ENCODE results near the gene S100PBP.

The S100PBP gene

DNA sequence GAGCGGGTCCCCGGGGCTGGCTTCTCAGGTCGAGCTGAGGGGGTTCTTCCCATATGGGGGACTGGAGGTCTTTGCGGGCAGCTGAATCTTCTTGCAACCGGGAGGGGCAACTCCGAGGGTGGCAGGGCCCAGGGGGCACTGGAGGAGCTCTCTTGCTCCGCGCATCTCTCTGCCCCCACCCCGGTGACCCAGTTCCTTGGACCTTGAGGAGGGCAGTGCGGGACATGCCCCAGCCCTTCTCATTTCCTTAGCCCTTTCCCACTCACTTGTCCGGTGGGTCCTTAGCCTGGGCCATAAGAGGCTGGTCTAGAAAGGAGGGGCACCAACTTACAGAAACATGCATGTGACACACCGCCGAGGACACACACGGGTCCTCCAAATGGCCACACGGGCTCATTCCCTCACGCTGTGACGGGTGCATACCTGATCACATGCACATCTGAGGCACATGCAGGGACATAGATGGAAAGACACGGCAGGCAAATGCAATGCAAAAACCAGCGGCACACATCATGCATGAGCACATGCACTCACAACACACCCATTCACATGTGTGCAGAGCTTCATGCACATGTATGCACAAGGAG, 69.5 kb downstream of the S100PBP start:
- no peak for DNase-seq (ENCODE audit: low read depth in 2 of 2)

- no peak for DNase-seq (ENCODE audit: low read depth in 2 of 2)
These were observed 70.2 kb downstream of the S100PBP start for GRCh38 chr1:32887623-32888022.

GRCh38 chr1:32888134-32888533, 70.7 kb downstream of the S100PBP start:
- no peak for DNase-seq (ENCODE audit: low read depth in 2 of 2)

DNA sequence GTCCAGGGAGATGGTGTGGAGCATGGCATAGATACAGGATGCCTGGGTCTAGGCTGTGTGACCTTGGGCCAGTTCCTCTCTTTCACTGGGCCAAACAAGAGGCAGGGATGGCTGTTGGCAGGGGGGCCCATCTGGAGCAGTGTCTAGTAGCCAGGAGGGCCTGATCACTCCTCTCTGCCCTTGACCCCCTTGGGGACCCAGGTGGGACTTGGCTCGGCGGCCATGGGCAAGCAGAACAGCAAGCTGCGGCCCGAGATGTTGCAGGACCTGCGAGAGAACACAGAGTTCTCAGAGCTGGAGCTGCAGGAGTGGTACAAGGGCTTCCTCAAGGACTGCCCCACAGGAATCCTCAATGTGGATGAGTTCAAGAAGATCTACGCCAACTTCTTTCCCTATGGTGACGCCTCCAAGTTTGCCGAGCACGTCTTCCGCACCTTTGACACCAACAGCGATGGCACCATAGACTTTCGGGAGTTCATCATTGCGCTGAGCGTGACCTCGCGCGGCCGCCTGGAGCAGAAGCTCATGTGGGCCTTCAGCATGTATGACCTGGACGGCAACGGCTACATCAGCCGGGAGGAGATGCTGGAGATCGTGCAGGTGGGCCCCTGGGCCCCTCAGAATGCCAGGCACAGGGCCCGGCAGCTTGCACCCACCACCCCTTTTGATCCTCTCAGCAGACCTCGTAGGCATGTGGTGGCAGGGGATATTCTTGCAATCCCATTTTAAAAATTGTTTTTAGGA, 71.4 kb downstream of the S100PBP start:
- DNase-seq (ENCODE audit: low read depth in 2 of 2): no peak

- DNase-seq (ENCODE audit: low read depth in 2 of 2): no peak
These were observed 72.4 kb downstream of the S100PBP start for GRCh38 chr1:32889731-32890278.

DNA sequence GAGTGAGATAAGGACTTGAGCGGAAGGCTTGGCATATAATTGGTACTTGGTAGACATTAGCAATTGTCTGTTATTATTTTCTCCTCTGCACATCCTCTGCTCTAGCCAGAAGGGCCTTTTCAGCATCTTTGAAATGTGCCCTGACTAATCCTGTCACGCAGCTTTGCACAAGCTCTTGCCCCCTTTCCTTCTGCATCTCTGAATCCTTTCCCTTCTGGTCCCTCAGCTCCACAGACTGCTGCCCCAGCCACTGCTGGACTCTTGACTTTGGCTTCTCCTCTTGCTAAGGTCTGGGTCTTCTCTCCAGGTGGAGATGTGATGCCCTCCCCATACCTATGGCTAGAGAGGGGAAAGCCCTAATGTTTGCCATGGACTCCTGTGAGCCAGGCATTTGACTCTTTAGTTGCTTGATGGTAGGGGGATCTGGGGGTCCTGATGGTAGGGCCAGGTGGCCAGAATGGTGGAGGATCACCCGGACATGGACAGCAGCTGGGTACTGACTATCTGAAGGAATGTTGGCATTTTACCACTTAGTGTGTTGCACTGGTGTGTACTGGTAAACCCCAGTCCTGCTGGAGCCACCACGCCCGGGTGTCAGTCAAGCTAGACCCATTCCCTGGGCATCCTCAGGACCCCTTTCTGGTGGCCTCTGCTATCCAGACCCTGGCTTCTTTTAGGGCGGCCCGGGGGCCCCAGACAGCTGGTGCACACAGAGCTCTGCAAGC, 73.2 kb downstream of the S100PBP start:
- no peak for DNase-seq (ENCODE audit: low read depth in 2 of 2)

GRCh38 chr1:32891241-32891570, 73.8 kb downstream of the S100PBP start:
- DNase-seq (ENCODE audit: low read depth in 2 of 2): no peak

DNA sequence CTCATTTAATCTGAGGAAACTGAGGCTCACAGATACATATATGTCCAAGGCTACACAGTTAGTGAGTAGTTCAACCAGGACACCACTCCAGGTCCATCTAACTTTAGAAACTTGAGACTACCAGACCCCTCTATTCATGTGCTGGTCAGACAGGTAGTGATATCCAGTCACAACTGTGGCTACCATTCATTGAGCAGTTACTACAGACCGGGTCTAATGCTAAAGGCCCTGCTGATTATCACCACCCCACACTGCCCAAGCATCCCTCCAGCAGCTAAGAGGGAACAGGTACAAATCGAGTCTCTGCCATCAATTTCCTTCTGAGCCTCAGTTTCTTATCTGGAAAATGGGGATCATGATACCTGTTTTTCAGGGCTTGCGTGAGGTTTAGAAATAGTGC, 74.2 kb downstream of the S100PBP start:
- DNase-seq (ENCODE audit: low read depth in 2 of 2): no peak

DNA sequence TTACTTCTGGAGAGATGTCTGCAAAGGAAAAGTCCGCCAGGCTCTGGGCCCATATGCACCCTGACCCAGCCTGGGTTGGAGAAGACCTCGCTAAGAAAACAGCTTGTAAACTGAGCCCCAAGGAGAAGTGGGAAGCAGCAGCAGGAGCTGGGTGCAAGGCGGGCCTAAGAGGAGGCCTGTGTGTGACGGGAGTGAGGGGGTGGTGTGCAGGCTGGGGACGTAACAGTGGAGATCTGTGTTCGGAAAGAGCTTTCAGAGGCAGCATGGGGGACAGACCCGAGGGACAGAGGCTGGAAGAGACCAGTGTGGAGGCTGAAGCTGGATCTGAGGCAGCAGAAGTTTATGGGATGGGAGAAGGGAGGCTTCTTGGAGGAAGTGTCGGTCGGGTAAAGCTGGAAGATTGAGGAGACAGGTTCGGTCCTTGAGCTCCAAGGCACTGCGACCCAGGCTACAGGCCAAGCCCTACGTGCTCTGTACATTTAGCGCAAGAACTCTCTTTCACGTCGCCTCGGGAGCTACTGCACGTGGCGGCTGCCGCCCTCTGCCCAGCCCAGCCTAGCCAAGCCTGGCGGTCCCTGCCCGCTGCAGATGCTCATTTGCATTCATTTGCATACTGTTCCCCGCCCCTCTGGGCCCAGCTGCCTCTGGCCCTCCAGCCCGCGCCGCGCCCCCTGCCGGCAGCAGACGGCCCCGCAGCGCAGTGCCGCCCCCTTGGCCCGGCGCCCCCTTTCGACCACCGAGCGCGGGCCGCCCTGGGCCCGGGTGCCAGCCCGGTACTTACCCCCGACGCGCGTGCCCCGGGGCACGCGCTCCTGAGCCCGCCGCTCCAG, 75.1 kb downstream of the S100PBP start:
- no peak for DNase-seq (ENCODE audit: low read depth in 2 of 2)

DNA sequence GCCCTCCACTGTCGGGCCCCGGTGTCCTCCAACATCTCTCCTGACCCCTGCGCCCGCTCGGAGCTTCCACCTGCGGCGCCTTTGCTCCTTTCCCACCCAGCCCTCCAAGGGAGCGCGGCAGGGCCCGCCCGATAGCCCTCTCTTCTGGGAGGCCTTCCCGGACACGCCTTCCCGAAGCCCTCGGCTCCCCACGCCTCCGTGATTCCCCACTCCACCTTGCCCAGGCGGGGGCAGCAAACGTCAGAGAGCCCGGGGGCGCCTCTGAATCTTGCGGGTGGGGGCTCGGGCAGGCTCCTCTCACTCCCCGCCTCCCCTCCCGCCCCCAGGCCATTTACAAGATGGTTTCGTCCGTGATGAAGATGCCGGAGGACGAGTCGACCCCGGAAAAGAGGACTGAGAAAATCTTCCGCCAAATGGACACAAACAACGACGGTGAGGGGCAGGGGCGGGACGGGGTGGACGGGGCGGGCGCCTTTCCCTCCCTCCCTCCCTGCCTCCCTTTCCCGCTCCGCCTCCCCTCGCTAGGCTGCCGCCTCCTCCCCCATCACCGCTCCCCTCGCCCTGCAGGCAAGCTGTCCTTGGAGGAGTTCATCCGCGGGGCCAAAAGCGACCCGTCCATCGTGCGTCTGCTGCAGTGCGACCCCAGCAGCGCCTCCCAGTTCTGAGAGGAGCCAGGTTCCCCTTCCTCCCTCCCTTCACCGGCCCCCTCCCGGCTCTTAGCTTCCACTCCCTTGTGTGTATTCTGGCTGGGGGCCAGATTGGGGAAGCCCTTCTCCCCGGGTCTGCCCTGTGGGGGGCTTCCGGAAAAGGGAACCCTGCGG, 76.0 kb downstream of the S100PBP start:
- DNase-seq (ENCODE audit: low read depth in 2 of 2): no peak

DNA sequence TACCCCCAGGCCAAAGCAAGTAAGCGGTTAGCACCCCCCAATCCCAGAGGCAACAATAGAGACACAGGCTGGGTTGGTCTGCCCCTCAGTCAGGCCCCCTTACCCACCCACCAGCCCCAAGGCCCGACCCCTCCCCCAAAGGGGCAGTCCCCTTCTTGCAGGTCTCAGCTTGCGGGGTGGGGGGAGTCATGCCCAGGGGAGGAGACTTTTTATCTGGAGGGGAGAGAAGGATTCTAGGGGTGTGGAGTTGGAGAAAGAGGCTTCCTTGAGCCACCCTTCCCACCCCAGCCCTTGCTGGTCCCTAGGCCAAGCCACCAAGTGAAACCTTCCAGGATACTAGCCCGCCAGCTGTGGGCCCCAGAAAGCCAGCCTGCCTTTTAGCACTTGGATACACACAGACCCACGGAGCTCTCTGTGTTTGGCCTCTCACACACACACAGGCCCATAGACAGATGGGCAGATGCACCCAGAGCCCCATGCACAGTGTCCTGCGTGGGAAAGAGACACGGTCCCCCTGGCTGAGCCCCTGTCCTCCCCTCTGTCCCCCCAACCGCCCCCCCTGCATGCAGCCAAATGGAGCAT, 76.7 kb downstream of the S100PBP start:
- DNase-seq (ENCODE audit: low read depth in 2 of 2): no peak

DNA sequence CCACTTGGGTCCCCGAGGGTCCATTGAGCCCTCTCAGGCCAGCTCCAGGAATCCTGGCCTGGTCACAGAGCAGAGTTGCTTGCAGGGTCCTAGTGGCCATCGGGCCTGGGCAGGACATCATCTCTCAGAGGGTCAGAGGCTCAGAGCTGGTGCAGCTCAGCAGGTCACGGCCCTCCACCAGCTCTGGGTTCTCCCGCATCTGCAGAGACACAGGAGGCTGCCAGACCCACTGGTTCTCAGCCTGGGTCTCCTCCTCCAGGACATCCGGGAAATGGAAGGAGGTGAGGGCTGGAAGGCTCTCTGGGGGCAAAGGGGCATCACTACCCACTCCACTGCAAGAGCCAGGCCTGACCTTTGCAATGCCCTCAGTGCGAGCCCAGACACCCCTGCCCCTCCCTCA, 77.2 kb downstream of the S100PBP start:
- DNase-seq (ENCODE audit: low read depth in 2 of 2): no peak

DNA sequence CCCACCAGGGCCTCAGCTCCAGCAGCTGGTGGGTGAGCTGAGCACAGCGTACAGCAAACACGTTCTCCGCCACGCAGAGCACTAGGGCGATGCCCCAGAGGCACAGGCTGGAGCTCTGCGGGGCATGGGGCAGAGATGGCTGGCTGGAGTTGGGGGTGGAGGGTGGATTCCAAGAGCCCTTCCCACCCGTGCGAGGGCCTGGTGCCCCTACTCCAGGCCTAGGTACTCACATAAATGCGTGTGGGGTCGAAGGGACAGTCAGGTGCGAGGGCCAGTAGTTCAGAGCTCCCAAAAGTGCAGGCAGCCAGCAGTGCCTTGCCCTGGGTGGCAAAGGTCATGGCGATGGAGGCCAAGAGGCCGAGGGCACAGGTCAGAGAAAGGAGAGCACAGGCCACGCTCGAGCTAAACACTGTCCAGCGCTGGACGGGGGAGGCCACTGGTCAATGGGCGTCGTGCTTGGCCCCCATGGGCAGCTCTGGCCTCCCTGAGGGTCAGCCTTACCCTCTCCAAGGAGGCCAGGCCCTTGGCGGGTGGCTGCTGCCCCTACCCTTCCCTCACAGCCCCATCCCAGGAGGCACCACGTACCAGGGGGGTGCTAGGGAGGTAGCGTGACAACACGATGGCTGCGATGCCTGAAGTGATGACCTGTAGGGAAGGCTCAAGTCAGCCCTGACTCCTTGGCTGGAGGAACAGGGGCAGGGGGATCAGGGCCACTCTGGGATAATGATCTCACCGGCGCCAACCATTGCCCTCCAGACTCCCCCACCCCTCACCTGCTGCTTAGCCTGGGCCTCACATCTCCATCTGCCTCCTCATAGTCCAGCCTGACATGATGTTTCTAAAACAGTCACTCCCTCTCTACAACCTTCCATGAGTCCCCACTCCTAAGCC, 78.1 kb downstream of the S100PBP start:
- DNase-seq (ENCODE audit: low read depth in 2 of 2): no peak

- no peak for DNase-seq (ENCODE audit: low read depth in 2 of 2)
These were observed 79.0 kb downstream of the S100PBP start for GRCh38 chr1:32896451-32896850.

DNA sequence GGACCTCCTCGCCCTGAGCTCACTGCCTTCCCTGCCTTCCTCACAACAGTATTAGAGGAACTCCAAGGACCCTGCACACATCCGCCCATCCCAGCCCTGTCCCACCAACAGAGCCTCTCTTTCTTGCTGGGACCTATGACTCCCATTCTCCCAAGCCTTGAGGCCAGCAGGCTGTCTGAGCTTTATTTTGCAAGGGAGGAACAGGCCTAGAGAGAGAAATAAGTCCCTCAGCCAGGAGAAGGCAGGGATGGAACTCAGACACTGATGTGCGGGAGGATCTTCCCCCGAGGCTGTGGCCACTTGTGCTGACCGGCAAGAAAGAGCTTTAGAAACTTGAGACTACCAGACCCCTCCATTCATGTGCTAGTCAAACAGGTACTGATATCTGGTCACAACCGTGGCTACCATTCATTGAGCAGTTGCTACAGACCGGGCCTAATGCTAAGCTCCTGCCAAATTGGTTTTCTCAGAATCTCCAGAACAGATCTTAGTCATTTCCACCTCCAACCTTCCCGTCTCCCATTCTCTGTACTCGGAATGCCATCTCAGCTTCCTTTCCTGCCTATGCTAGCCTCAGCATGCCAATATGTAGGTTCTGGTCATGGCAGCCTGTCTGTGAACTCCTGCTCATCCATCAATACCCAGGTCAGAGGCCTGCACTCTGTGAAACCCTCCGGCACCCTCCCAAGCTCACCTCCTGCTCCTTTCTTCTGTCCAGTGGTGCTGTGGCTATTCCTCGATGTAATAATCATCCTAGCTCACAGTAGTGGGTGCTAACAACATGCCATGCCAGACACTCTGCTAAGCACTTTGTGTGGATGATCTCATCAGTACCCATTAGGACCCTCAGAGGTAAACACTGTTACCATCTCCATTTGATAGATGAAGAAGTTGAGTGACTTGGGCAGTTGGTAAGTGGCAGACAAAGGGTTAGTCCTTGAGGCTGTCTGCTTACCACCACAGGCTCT, 79.9 kb downstream of the S100PBP start:
- no peak for DNase-seq (ENCODE audit: low read depth in 2 of 2)

- no peak for DNase-seq (ENCODE audit: low read depth in 2 of 2)
These were observed 80.6 kb downstream of the S100PBP start for GRCh38 chr1:32898056-32898455.

DNA sequence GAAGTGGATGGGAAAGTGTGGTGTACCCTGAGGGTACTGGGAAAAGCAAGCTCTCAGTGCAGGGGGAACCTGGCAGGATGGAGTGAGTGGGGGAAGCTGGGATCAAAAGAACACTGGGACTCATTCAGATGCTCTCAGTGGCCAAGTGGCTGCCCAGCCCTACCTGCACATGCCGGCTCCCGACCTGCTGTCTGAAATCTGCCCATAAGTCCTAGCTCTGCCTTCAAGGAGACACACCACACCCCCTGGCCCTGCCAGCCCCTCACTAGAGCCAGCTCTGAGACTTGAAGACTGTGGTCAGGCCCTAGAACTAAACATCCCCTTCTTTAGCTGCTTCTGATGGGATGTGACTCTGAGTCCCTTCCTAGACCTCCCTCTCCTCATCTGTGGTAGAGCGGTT, 81.5 kb downstream of the S100PBP start:
- DNase-seq (ENCODE audit: low read depth in 2 of 2): no peak

DNA sequence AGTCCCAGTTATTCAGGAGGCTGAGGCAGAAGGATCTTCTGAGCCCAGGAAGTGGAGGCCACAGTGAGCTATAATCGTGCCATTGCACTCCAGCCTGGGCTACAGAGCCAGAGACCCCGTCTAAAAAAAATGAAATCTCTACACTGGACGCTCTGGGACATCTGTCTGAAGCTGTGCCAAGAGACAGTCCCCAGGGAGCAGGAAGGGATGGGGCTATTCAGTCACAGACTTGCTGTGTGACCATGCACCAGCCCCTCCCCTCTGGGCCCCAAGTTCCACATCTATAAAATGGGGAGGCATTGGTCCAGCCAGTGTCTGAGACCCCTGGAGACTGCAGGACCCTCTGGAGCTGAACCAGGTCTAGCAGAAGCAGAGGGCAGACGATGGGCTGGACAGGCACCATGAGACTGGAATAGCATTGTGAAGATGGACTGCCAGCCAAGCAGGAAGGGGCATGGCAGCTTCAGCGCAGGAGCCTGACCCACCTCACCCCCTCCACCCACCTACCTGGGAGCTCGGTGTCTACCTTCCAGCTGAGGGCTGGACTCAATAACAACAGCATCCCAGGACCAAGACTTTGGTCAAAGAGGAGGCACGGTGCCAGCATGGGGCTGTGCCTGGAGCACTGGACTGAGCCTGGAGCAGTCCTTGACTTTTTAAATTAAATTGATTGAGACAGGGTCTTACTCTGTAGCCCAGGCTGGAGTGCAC, 82.3 kb downstream of the S100PBP start:
- no peak for DNase-seq (ENCODE audit: low read depth in 2 of 2)
